OCI-LY3 (cell line): ENCODE data around the gene CCDC85B.

Experiments used
- H2AFZ ChIP-seq: fragments of 200-600, 300-600 bp; shearing (Covaris generic); 2 replicates; pipeline ENCODE4 v1.6.0; 2014; ENCODE audit warnings: antibody characterized with exemption, low read depth, low read length
- H3K27ac ChIP-seq: fragments of 200-600, 300-600 bp; sonication (generic); 2 replicates; pipeline ENCODE4 v1.5.1; 2014; ENCODE audit warnings: mild to moderate bottlenecking, low read length, moderate library complexity, mixed read lengths
- H3K27me3 ChIP-seq: fragments of 200-600, 300-600 bp; sonication (generic); 2 replicates; pipeline ENCODE4 v1.6.1; 2014; ENCODE audit warnings: low read depth, low read length, mixed read lengths
- H3K36me3 ChIP-seq: fragments of 200-600, 300-600 bp; sonication (generic); replicated peaks from 2 replicates; pipeline ENCODE3; 2014; ENCODE audit warnings: low read depth, low read length, mixed read lengths
- H3K4me1 ChIP-seq: fragments of 300-600, 200-600 bp; sonication (generic); 2 replicates; pipeline ENCODE4 v1.6.1; 2014; ENCODE audit warnings: low read length, mixed read lengths
- H3K4me2 ChIP-seq: fragments of 200-600, 300-600 bp; sonication (generic); 2 replicates; pipeline ENCODE4 v1.6.1; 2014; ENCODE audit warnings: low read length, mixed read lengths
- H3K4me3 ChIP-seq: fragments of 300-600, 200-600 bp; sonication (generic); 2 replicates; pipeline ENCODE4 v1.5.1; 2014; ENCODE audit warnings: antibody characterized with exemption, mild to moderate bottlenecking, low read length, moderate library complexity
- H3K79me2 ChIP-seq: fragments of 300-600, 200-600 bp; shearing (Covaris generic); 2 replicates; pipeline ENCODE4 v1.6.1; 2014; ENCODE audit warnings: mild to moderate bottlenecking, low read length, mixed read lengths
- H3K9ac ChIP-seq: fragments of 300-600, 200-600 bp; shearing (Covaris generic); 2 replicates; pipeline ENCODE4 v1.6.0; 2014; ENCODE audit warnings: mild to moderate bottlenecking, low read length, moderate library complexity
- H3K9me3 ChIP-seq: fragments of 200-600, 300-600 bp; shearing (Covaris generic); 2 replicates; pipeline ENCODE4 v1.6.1; 2014; ENCODE audit warnings: low read length, mixed read lengths; ENCODE audit not compliant: insufficient read depth
- H4K20me1 ChIP-seq: fragments of 200-600, 300-600 bp; sonication (generic); 2 replicates; pipeline ENCODE4 v1.6.1; 2016; ENCODE audit warnings: low read length, mixed read lengths; ENCODE audit not compliant: insufficient read depth
- CTCF ChIP-seq: fragments of 200-600, 300-600 bp; sonication (generic); IDR thresholded peaks from 2 replicates; pipeline ENCODE4 v1.5.1; 2014; ENCODE audit warnings: antibody characterized with exemption, low read length, low read depth
- EZH2phosphoT487 ChIP-seq: fragments of 200-600 bp; shearing (Covaris generic); IDR thresholded peaks from 2 replicates; pipeline ENCODE4 v1.6.1; 2018; ENCODE audit warnings: antibody characterized with exemption, mixed run types, low read depth

The CCDC85B gene

GRCh38 chr11:65884716-65885092 lies 5.8 kb upstream of the CCDC85B start:
- peaks cover 43% of the 10 kb centered on the region for H3K36me3 ChIP-seq
- peak; percentile 100 for TF ChIP-seq CTCF
- TF ChIP-seq EZH2phosphoT487: no peak
- no peak overlapping the region for H3K9ac ChIP-seq
- no peak overlapping the region for H3K4me2 ChIP-seq
- no peaks in the 10 kb centered on the region for H3K9me3 ChIP-seq
- H2AFZ ChIP-seq: no peak overlapping the region
- H3K27me3 ChIP-seq: no peaks in the 10 kb centered on the region
- H3K4me3 ChIP-seq: no peak overlapping the region
- H3K27ac ChIP-seq: no peak overlapping the region
- peaks cover 10% of the 10 kb centered on the region for H3K79me2 ChIP-seq
- H4K20me1 ChIP-seq: no peaks in the 10 kb centered on the region
- peaks cover 16% of the 10 kb centered on the region for H3K4me1 ChIP-seq

DNA sequence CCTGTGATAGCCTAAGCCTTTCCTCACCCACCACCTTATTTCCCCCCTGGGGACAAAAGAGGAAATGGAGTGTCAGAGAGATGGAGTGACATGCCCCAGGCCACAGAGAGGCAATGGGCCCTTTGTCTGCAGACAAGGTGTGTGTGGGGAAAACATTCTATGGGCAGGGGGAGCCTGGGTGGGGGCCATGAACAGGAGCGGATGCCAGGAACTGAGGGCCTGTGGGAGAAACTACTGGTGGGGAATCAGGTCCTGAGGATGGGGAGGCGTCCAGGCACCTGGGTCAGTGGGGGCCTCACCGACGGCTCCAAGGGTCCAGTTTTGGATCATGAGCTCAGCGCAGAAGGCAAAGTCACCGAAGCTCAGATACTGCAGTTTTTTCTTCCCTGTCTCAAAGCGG lies 5.2 kb upstream of the CCDC85B start:
- Histone ChIP-seq H3K4me3 (no peak overlapping the region), H3K9me3 (no peaks in the 10 kb centered on the region), H4K20me1 (no peaks in the 10 kb centered on the region), H3K4me1 (peaks cover 22% of the 10 kb centered on the region), H3K36me3 (peaks cover 43% of the 10 kb centered on the region), H3K4me2 (no peak overlapping the region), H2AFZ (no peak overlapping the region), H3K27me3 (no peaks in the 10 kb centered on the region), H3K9ac (no peak overlapping the region), H3K79me2 (peaks cover 10% of the 10 kb centered on the region), H3K27ac (no peak overlapping the region)
- TF ChIP-seq CTCF (no peak), EZH2phosphoT487 (no peak)

GRCh38 chr11:65885808-65886536 lies 4.5 kb upstream of the CCDC85B start:
- Histone ChIP-seq H3K79me2 (peaks cover 15% of the 10 kb centered on the region), H3K36me3 (peaks cover 43% of the 10 kb centered on the region), H3K4me2 (no peak overlapping the region)

More at GRCh38 chr11:65885808-65886536, 4.5 kb upstream of the CCDC85B start:
- Histone ChIP-seq H4K20me1 (no peaks in the 10 kb centered on the region), H3K9me3 (no peaks in the 10 kb centered on the region), H2AFZ (no peak overlapping the region), H3K27me3 (no peaks in the 10 kb centered on the region), H3K4me3 (no peak overlapping the region), H3K4me1 (peaks cover 22% of the 10 kb centered on the region), H3K27ac (no peak overlapping the region), H3K9ac (no peak overlapping the region)
- no peak for TF ChIP-seq CTCF
- TF ChIP-seq EZH2phosphoT487: no peak
